Keratinocyte (primary cell): ENCODE data around the gene HGFAC. TPM values are rescaled to one million over a fixed set of nuclear protein-coding genes. Genes with fewer than 3 reads are reported as not detected.

Source experiments
- DNase-seq: peaks from one replicate; pipeline ENCODE4 v3.0.0-alpha.2; 2011; ENCODE audit warnings: low read depth, missing footprints, low spot score
- FAIRE-seq: peaks from 2 replicates; lab custom pipeline; 2011; peaks lifted over from hg19 to GRCh38; lab: Jason Lieb, UNC
- H2AFZ ChIP-seq: 2 replicates; pipeline ENCODE4 v1.6.0; 2012; ENCODE audit warnings: low read length, control low read depth, inconsistent platforms; ENCODE audit not compliant: control insufficient read depth
- H3K27ac ChIP-seq: 2 replicates; pipeline ENCODE4 v1.5.1; 2011; ENCODE audit warnings: low read length; ENCODE audit not compliant: control insufficient read depth, insufficient read depth
- H3K27me3 ChIP-seq: 3 replicates; pipeline ENCODE4 v1.6.0; 2011; ENCODE audit warnings: low read length; ENCODE audit not compliant: control insufficient read depth, insufficient read depth; ENCODE audit errors: extremely low read depth
- H3K36me3 ChIP-seq, 2 experiments: 2 replicates in 1 of 2; 3 replicates in 1 of 2; pipeline ENCODE4 v1.5.1; 2011; ENCODE audit warnings: low read length in 2 of 2, mild to moderate bottlenecking in 1 of 2; ENCODE audit not compliant: control insufficient read depth in 2 of 2, insufficient read depth in 2 of 2; ENCODE audit errors: extremely low read depth in 1 of 2
- H3K4me1 ChIP-seq: 3 replicates; pipeline ENCODE4 v1.5.1; 2011; ENCODE audit warnings: low read length; ENCODE audit not compliant: control insufficient read depth, insufficient read depth; ENCODE audit errors: extremely low read depth
- H3K4me2 ChIP-seq: 3 replicates; pipeline ENCODE4 v1.6.0; 2011; ENCODE audit warnings: low read depth, low read length; ENCODE audit not compliant: control insufficient read depth, insufficient read depth; ENCODE audit errors: extremely low read depth
- H3K4me3 ChIP-seq, 3 experiments: fragments of 200-600 bp in 1 of 3; sonication (generic) in 1 of 3; 2 replicates in 2 of 3; 3 replicates in 1 of 3; pipeline ENCODE4 v1.5.1; 2011 to 2016; ENCODE audit warnings: low read length in 3 of 3, mild to moderate bottlenecking in 3 of 3, control low read depth in 2 of 3, inconsistent platforms in 1 of 3, low read depth in 1 of 3, mixed read lengths in 1 of 3, mixed run types in 1 of 3, moderate library complexity in 1 of 3; ENCODE audit not compliant: control insufficient read depth in 2 of 3, insufficient read depth in 2 of 3; ENCODE audit errors: extremely low read depth in 1 of 3
- H3K79me2 ChIP-seq: 2 replicates; pipeline ENCODE4 v1.6.0; 2012; ENCODE audit warnings: low read length; ENCODE audit not compliant: control insufficient read depth, insufficient read depth
- H3K9ac ChIP-seq: 3 replicates; pipeline ENCODE4 v1.6.0; 2011; ENCODE audit warnings: low read length; ENCODE audit not compliant: control insufficient read depth, insufficient read depth; ENCODE audit errors: extremely low read depth
- H3K9me1 ChIP-seq: 3 replicates; pipeline ENCODE4 v1.6.0; 2011; ENCODE audit warnings: low read length; ENCODE audit not compliant: control insufficient read depth, insufficient read depth; ENCODE audit errors: extremely low read depth
- H3K9me3 ChIP-seq: 2 replicates; pipeline ENCODE4 v1.5.1; 2012; ENCODE audit warnings: low read depth, low read length; ENCODE audit not compliant: control insufficient read depth
- H4K20me1 ChIP-seq: 3 replicates; pipeline ENCODE4 v1.6.0; 2011; ENCODE audit warnings: low read length; ENCODE audit not compliant: control insufficient read depth, insufficient read depth; ENCODE audit errors: extremely low read depth
- EZH2 ChIP-seq: IDR thresholded peaks from one replicate; pipeline ENCODE4 v1.6.1; 2012; ENCODE audit warnings: inconsistent platforms, mild to moderate bottlenecking, low read length, moderate library complexity
- dilution Hi-C: fragments of 300-500 bp; cut with MboI; formaldehyde crosslinking; loops from one replicate; pipeline ENCODE4 v1.7.0; 2020; ENCODE audit warnings: low sequenced_read_pairs; ENCODE audit not compliant: extremely low pct_ligation_motif_present
- polyA plus RNA-seq, 5 experiments: library from polyadenylated mRNA; depleted of rRNA in 3 of 5; stranded (reverse) in 3 of 5; stranded (forward) in 1 of 5; unstranded in 1 of 5; fragments of >200 nt; gene quantifications; 1 replicate in 1 of 5; 2 replicates in 3 of 5; 3 replicates in 1 of 5; pipeline versions ENCODE4 v1.2.1 to v1.2.3, GENCODE V29; 2011 to 2012; ENCODE audit warnings: missing spikeins in 2 of 5, low read depth in 1 of 5, low replicate concordance in 1 of 5
- TF ChIP-seq, protein P1 (sequence below), 3 experiments: IDR thresholded peaks in 1 of 3; conservative IDR thresholded peaks in 1 of 3; optimal IDR thresholded peaks in 1 of 3; 2 replicates in 2 of 3; 3 replicates in 1 of 3; pipeline versions ENCODE3 to v1.5.1; 2011; ENCODE audit warnings: low read length in 3 of 3, mild to moderate bottlenecking in 3 of 3, moderate library complexity in 2 of 3, control low read depth in 1 of 3, inconsistent platforms in 1 of 3; ENCODE audit not compliant: insufficient read depth in 2 of 3; ENCODE audit errors: extremely low read depth in 1 of 3

The HGFAC gene
- polyA plus RNA-seq, 1 donor (not counting 4 experiments of a cell fraction or from before 2014, with no cell fraction given) = not detected

DNA sequence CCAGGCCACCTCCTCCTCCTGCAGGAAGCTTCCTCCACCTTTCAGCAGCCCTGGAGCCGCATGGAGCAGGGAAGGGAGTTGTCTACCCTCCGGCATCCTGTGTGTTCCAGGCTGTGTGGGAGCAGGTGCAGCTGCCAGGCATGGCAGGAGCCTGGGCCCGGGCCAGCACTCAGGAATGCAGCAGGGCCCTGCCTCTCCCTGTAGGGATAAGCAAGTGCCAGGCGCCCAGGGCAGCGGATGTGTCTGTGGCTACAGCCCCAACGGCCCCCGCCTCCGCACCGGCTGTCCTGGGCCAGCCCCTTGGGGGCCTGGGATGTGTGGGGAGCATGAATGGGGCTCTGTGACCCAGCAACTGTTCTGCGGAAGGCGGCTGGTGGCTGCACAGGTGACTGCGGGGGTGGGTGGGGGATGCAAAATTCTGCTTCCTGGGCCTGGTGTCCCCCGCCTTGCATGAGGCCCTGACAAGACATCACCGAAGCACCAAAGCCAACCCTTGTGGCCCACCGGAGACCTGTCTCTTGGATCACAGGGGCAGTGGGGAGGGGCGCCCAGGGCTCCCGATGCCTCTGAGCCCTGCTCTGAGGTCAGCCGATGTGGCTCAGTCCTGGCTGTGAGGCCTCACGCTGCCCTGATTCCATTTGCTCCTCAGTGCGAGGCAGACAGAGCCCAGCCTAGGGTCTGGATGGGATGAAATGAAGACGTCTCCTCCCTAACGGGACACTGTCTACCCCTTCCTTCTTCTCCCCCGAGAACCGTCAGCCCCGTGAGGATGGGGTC lies 19.9 kb downstream of the HGFAC start:
- no peaks in the 10 kb centered on the region for H3K9me1 ChIP-seq
- no peaks in the 10 kb centered on the region for H3K36me3 ChIP-seq
- TF ChIP-seq, protein P1, sequence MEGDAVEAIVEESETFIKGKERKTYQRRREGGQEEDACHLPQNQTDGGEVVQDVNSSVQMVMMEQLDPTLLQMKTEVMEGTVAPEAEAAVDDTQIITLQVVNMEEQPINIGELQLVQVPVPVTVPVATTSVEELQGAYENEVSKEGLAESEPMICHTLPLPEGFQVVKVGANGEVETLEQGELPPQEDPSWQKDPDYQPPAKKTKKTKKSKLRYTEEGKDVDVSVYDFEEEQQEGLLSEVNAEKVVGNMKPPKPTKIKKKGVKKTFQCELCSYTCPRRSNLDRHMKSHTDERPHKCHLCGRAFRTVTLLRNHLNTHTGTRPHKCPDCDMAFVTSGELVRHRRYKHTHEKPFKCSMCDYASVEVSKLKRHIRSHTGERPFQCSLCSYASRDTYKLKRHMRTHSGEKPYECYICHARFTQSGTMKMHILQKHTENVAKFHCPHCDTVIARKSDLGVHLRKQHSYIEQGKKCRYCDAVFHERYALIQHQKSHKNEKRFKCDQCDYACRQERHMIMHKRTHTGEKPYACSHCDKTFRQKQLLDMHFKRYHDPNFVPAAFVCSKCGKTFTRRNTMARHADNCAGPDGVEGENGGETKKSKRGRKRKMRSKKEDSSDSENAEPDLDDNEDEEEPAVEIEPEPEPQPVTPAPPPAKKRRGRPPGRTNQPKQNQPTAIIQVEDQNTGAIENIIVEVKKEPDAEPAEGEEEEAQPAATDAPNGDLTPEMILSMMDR (optimal IDR thresholded peaks at IDR 0.05 in 1 of 3, IDR thresholded peaks at IDR 0.05 in 1 of 3, conservative IDR thresholded peaks at IDR 0.05 in 1 of 3; ENCODE audit: extremely low read depth in 1 of 3, insufficient read depth in 2 of 3, low read length in 3 of 3) = no peak
- TF ChIP-seq EZH2 = no peak
- H3K79me2 ChIP-seq = no peaks in the 10 kb centered on the region
- H3K9me3 ChIP-seq = no peaks in the 10 kb centered on the region
- no peak overlapping the region for H2AFZ ChIP-seq
- FAIRE-seq (peak; percentile 80), DNase-seq (peak; percentile 54)
- peak overlapping the region; percentile 16 for H3K4me2 ChIP-seq
- no peaks in the 10 kb centered on the region for H4K20me1 ChIP-seq
- no peak overlapping the region for H3K4me3 ChIP-seq
- H3K4me1 ChIP-seq = peaks cover 15% of the 10 kb centered on the region
- dilution Hi-C loops = no loop called here
- peaks cover 68% of the 10 kb centered on the region for H3K27me3 ChIP-seq
- H3K27ac ChIP-seq = no peak overlapping the region
- no peak overlapping the region for H3K9ac ChIP-seq

DNA sequence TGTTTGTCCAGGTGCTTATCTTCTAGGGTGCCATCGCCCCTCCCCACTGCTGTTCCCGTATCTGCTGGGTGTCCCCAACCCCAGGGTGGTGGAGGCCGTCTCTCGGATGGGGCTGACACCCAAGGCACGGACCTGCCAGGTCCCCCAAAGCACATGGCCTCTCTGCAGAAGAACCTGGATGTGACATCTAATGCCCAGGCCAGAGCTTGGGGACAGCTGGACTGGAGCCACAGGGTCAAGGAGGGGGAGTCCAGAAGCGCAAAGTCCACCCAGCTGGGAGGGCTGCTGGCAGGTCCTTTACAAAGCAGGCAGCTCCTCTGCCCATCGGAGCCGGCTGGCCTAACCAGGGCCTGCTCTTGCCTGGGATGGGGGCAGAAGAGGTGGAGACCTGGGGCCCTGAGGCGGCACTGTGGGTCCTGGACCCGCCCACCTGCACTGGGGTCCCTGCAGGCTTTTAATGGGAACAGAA lies 20.6 kb downstream of the HGFAC start:
- DNase-seq = no peak
- Histone ChIP-seq H4K20me1 (no peaks in the 10 kb centered on the region), H3K27ac (no peak overlapping the region), H3K9me1 (no peaks in the 10 kb centered on the region), H2AFZ (no peak overlapping the region), H3K79me2 (no peaks in the 10 kb centered on the region), H3K9me3 (no peaks in the 10 kb centered on the region), H3K4me1 (peaks cover 15% of the 10 kb centered on the region), H3K4me2 (no peak overlapping the region), H3K36me3 (no peaks in the 10 kb centered on the region), H3K9ac (no peak overlapping the region), H3K4me3 (no peak overlapping the region), H3K27me3 (peaks cover 73% of the 10 kb centered on the region)
- dilution Hi-C loops = no loop called here
- no peak for FAIRE-seq
- no peak for TF ChIP-seq EZH2
- TF ChIP-seq, protein P1 (optimal IDR thresholded peaks at IDR 0.05 in 1 of 3, IDR thresholded peaks at IDR 0.05 in 1 of 3, conservative IDR thresholded peaks at IDR 0.05 in 1 of 3; ENCODE audit: extremely low read depth in 1 of 3, insufficient read depth in 2 of 3, low read length in 3 of 3) = no peak
